Measurements from ENCODE around the gene ADNP2.

DNA sequence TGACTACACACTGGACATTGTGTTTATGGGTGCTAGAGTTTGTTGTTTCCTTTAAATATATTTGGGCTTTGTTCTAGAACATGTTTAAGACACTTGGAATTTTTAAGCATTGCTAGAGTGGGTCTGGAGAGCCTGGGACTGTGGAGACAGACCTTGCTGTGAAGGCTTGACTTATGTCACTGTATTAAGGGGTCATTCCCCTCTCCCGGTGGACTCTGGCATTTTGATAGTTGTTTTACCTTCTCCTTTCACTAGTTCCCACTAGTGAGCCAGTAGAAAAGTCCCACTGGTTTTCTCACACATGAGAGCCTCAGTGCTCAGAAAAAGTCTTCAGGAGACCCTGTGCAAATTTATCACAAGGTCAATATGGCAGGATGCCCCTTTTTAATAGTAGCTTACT is 18.6 kb downstream of the ADNP2 start:
- TF ChIP-seq POLR2A (IDR thresholded peaks at IDR 0.05), result no peak
- TF ChIP-seq, protein P1, sequence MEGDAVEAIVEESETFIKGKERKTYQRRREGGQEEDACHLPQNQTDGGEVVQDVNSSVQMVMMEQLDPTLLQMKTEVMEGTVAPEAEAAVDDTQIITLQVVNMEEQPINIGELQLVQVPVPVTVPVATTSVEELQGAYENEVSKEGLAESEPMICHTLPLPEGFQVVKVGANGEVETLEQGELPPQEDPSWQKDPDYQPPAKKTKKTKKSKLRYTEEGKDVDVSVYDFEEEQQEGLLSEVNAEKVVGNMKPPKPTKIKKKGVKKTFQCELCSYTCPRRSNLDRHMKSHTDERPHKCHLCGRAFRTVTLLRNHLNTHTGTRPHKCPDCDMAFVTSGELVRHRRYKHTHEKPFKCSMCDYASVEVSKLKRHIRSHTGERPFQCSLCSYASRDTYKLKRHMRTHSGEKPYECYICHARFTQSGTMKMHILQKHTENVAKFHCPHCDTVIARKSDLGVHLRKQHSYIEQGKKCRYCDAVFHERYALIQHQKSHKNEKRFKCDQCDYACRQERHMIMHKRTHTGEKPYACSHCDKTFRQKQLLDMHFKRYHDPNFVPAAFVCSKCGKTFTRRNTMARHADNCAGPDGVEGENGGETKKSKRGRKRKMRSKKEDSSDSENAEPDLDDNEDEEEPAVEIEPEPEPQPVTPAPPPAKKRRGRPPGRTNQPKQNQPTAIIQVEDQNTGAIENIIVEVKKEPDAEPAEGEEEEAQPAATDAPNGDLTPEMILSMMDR (IDR thresholded peaks at IDR 0.05), result no peak

Data from heart left ventricle (tissue), 13 donors.